Vagina (tissue), 2 donors: ENCODE results near the gene ZBTB24. TPM values are rescaled to one million over a fixed set of nuclear protein-coding genes. Genes with fewer than 3 reads are reported as not detected.

Experiments used
- DNase-seq, 2 donors: peaks; one replicate each; pipeline ENCODE4 v3.0.0-alpha.2; 2017; ENCODE audit errors: extremely low spot score in 2 of 2
- H3K27ac ChIP-seq: fragments of 200-600 bp; sonication (generic); one replicate; pipeline ENCODE4 v1.5.1; 2019
- H3K27me3 ChIP-seq: fragments of 200-600 bp; sonication (generic); one replicate; pipeline ENCODE4 v1.5.1; 2019
- H3K36me3 ChIP-seq, 2 donors: fragments of 200-600 bp; sonication (generic); one replicate each; pipeline ENCODE4 v1.5.1; 2017 to 2019
- H3K4me1 ChIP-seq: fragments of 200-600 bp; sonication (generic); one replicate; pipeline ENCODE4 v1.5.1; 2019
- H3K4me3 ChIP-seq, 2 donors: fragments of 200-600 bp; sonication (generic); 1 replicate in 1 of 2; 2 replicates in 1 of 2; pipeline ENCODE4 v1.5.1; 2016 to 2019
- H3K9me3 ChIP-seq: fragments of 200-600 bp; sonication (generic); one replicate; pipeline ENCODE4 v1.5.1; 2019
- CTCF ChIP-seq, 3 experiments: fragments of 450-650 bp in 2 of 3; fragments of 200-600 bp in 1 of 3; sonication (generic) in 1 of 3; IDR thresholded peaks; one replicate each; pipeline ENCODE4 v1.5.1; 2017 to 2019; ENCODE audit warnings: antibody characterized with exemption in 3 of 3, mild to moderate bottlenecking in 2 of 3, moderate library complexity in 2 of 3
- POLR2A ChIP-seq, 2 donors: fragments of 450-650 bp; IDR thresholded peaks; one replicate each; pipeline ENCODE4 v1.6.1; 2017; ENCODE audit warnings: antibody characterized with exemption in 2 of 2, mild to moderate bottlenecking in 2 of 2, moderate library complexity in 2 of 2
- POLR2AphosphoS5 ChIP-seq, 2 donors: sonication (generic); formaldehyde crosslinking; IDR thresholded peaks; one replicate each; pipeline ENCODE4 v1.9.0; 2017; ENCODE audit warnings: antibody characterized with exemption in 2 of 2, mild to moderate bottlenecking in 2 of 2, low read depth in 1 of 2; ENCODE audit not compliant: insufficient read depth in 1 of 2
- intact Hi-C: fragments of 100-400 bp; cut with DNase I; formaldehyde crosslinking; loops from one replicate; pipeline ENCODE4 v1.15.1; 2023
- total RNA-seq: library from RNA; depleted of rRNA; stranded (reverse); fragments of >200 nt; gene quantifications from one replicate; pipeline ENCODE4 v1.2.3, GENCODE V29; 2016

The ZBTB24 gene
- total RNA-seq, 1 donor from 2014 or later: 6.6 TPM

GRCh38 chr6:109429496-109429895, 53.5 kb downstream of the ZBTB24 start:
- intact Hi-C loops: no loop called here
- DNase-seq: no peak
- H3K27ac ChIP-seq: no peak overlapping the region
- H3K4me3 ChIP-seq: no peak overlapping the region
- peaks cover 19% of the 10 kb centered on the region for H3K4me1 ChIP-seq
- no peaks in the 10 kb centered on the region for H3K27me3 ChIP-seq
- no peaks in the 10 kb centered on the region for H3K36me3 ChIP-seq
- no peaks in the 10 kb centered on the region for H3K9me3 ChIP-seq
- TF ChIP-seq POLR2AphosphoS5 (IDR thresholded peaks at IDR 0.05; ENCODE audit: insufficient read depth in 1 of 2, low read depth in 1 of 2): no peak
- TF ChIP-seq POLR2A (IDR thresholded peaks at IDR 0.05): no peak
- no peak for TF ChIP-seq CTCF (IDR thresholded peaks at IDR 0.05)

GRCh38 chr6:109428889-109429477, 54.0 kb downstream of the ZBTB24 start:
- Histone ChIP-seq H3K4me3 (peak overlapping the region in 1 of 2 donors; percentile 1), H3K4me1 (peaks cover 15% of the 10 kb centered on the region), H3K9me3 (no peaks in the 10 kb centered on the region), H3K27ac (peak overlapping the region; percentile 36), H3K27me3 (no peaks in the 10 kb centered on the region), H3K36me3 (no peaks in the 10 kb centered on the region)
- DNase-seq: no peak
- no peak for TF ChIP-seq POLR2A (IDR thresholded peaks at IDR 0.05)
- no peak for TF ChIP-seq POLR2AphosphoS5 (IDR thresholded peaks at IDR 0.05; ENCODE audit: insufficient read depth in 1 of 2, low read depth in 1 of 2)
- TF ChIP-seq CTCF (IDR thresholded peaks at IDR 0.05): no peak
- intact Hi-C loops: no loop called here

GRCh38 chr6:109424946-109425345, 58.1 kb downstream of the ZBTB24 start:
- Histone ChIP-seq H3K36me3 (no peaks in the 10 kb centered on the region), H3K9me3 (no peaks in the 10 kb centered on the region), H3K4me3 (no peak overlapping the region), H3K4me1 (peaks cover 9% of the 10 kb centered on the region), H3K27me3 (no peaks in the 10 kb centered on the region), H3K27ac (no peak overlapping the region)
- DNase-seq: no peak
- intact Hi-C loops: no loop called here
- TF ChIP-seq POLR2A (IDR thresholded peaks at IDR 0.05) (no peak), POLR2AphosphoS5 (IDR thresholded peaks at IDR 0.05; ENCODE audit: insufficient read depth in 1 of 2, low read depth in 1 of 2) (no peak), CTCF (IDR thresholded peaks at IDR 0.05) (no peak)

GRCh38 chr6:109421184-109421583, 61.8 kb downstream of the ZBTB24 start:
- H3K36me3 ChIP-seq: no peaks in the 10 kb centered on the region
- intact Hi-C loops: no loop called here
- H3K27me3 ChIP-seq: no peaks in the 10 kb centered on the region
- no peak overlapping the region for H3K27ac ChIP-seq
- no peaks in the 10 kb centered on the region for H3K9me3 ChIP-seq
- H3K4me1 ChIP-seq: no peaks in the 10 kb centered on the region
- no peak for DNase-seq
- TF ChIP-seq POLR2A (IDR thresholded peaks at IDR 0.05) (no peak), POLR2AphosphoS5 (IDR thresholded peaks at IDR 0.05; ENCODE audit: insufficient read depth in 1 of 2, low read depth in 1 of 2) (no peak), CTCF (IDR thresholded peaks at IDR 0.05) (no peak)
- H3K4me3 ChIP-seq: no peak overlapping the region

- intact Hi-C loops: no loop called here
- no peak overlapping the region for H3K4me3 ChIP-seq
- TF ChIP-seq POLR2A (IDR thresholded peaks at IDR 0.05) (no peak), CTCF (IDR thresholded peaks at IDR 0.05) (no peak), POLR2AphosphoS5 (IDR thresholded peaks at IDR 0.05; ENCODE audit: insufficient read depth in 1 of 2, low read depth in 1 of 2) (no peak)
- no peaks in the 10 kb centered on the region for H3K36me3 ChIP-seq
- H3K27me3 ChIP-seq: no peaks in the 10 kb centered on the region
- no peaks in the 10 kb centered on the region for H3K4me1 ChIP-seq
- no peak overlapping the region for H3K27ac ChIP-seq
- H3K9me3 ChIP-seq: no peaks in the 10 kb centered on the region
- DNase-seq: no peak
These were observed 62.3 kb downstream of the ZBTB24 start for GRCh38 chr6:109420751-109421150.
